Choroid plexus epithelial cell (primary cell): ENCODE measurements around the gene MRPS18A.

Source experiments
- DNase-seq: peaks from one replicate; pipeline ENCODE4 v3.0.0-alpha.2; 2010; ENCODE audit warnings: low read depth
- H3K4me3 ChIP-seq: 2 replicates; pipeline ENCODE4 v1.5.1; 2011; ENCODE audit warnings: low read depth, mild to moderate bottlenecking, control low read depth, low read length, moderate library complexity
- TF ChIP-seq, protein P1 (sequence below): conservative IDR thresholded peaks from 2 replicates; pipeline ENCODE4 v1.5.1; 2011; ENCODE audit warnings: low read depth, mild to moderate bottlenecking, control low read depth, inconsistent platforms, low read length, moderate library complexity

The MRPS18A gene

GRCh38 chr6:43717389-43717788, 29.8 kb upstream of the MRPS18A start:
- H3K4me3 ChIP-seq = no peak overlapping the region
- TF ChIP-seq, protein P1, sequence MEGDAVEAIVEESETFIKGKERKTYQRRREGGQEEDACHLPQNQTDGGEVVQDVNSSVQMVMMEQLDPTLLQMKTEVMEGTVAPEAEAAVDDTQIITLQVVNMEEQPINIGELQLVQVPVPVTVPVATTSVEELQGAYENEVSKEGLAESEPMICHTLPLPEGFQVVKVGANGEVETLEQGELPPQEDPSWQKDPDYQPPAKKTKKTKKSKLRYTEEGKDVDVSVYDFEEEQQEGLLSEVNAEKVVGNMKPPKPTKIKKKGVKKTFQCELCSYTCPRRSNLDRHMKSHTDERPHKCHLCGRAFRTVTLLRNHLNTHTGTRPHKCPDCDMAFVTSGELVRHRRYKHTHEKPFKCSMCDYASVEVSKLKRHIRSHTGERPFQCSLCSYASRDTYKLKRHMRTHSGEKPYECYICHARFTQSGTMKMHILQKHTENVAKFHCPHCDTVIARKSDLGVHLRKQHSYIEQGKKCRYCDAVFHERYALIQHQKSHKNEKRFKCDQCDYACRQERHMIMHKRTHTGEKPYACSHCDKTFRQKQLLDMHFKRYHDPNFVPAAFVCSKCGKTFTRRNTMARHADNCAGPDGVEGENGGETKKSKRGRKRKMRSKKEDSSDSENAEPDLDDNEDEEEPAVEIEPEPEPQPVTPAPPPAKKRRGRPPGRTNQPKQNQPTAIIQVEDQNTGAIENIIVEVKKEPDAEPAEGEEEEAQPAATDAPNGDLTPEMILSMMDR = no peak
- no peak for DNase-seq

- DNase-seq = peak; percentile 58
- no peak overlapping the region for H3K4me3 ChIP-seq
Measured at GRCh38 chr6:43716099-43716498, 28.5 kb upstream of the MRPS18A start.

DNA sequence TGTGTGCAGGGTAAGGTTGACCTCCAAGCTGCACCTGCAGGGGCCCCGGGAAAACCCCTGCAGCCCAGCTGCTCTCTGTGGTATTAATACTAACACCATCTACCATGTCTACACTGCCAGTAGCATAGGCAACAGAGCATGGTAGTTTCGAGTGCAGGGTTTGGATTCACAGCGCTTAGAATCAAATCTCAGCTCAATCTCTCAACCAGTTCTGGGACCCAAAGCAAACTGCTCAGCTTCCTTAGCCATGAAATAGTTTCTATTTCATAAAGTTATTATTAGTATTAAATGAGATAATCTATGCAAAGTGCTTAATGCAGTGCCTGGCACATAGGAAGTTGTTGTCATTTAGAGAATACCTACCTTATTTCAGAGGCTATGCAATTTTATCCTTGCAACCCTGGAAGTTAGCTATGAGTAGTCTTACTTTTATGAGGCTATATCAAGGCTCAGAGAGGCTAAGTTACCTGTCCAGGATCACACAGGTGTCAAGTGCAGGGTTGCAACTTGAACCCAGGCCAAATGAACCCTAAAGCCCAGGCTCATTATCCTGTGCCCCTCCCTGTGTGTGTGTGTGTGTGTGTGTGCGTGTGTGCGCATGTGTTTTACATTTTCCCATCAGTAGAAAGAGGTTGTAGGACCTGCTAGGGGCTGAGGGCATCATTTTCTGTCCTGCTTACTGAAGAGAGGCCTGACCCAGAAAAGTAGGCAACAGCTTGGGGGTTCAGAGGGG, 27.6 kb upstream of the MRPS18A start:
- TF ChIP-seq, protein P1 = no peak
- DNase-seq = no peak
- no peak overlapping the region for H3K4me3 ChIP-seq

More at GRCh38 chr6:43716099-43716498, 28.5 kb upstream of the MRPS18A start:
- TF ChIP-seq, protein P1 = no peak

- DNase-seq = peak; percentile 51
- no peak overlapping the region for H3K4me3 ChIP-seq
- TF ChIP-seq, protein P1 = no peak
Measured at GRCh38 chr6:43714311-43715055, 26.9 kb upstream of the MRPS18A start.

GRCh38 chr6:43713643-43714310, 26.2 kb upstream of the MRPS18A start:
- no peak overlapping the region for H3K4me3 ChIP-seq
- DNase-seq = no peak
- TF ChIP-seq, protein P1 = no peak

- TF ChIP-seq, protein P1 = no peak
Measured at GRCh38 chr6:43712579-43712978, 25.0 kb upstream of the MRPS18A start.

More at GRCh38 chr6:43712579-43712978, 25.0 kb upstream of the MRPS18A start:
- no peak for DNase-seq
- no peak overlapping the region for H3K4me3 ChIP-seq
